AG09309 (cell line): ENCODE results near the gene GFOD1.

Experiments
- DNase-seq: peaks from one replicate; pipeline ENCODE4 v3.0.0-alpha.2; 2010; ENCODE audit warnings: low read depth
- H3K4me3 ChIP-seq: 2 replicates; pipeline ENCODE4 v1.5.1; 2011; ENCODE audit warnings: mild to moderate bottlenecking, low read depth, low read length, moderate library complexity; ENCODE audit not compliant: control insufficient read depth
- TF ChIP-seq, protein P1 (sequence below): IDR thresholded peaks from 2 replicates; pipeline ENCODE4 v1.5.1; 2011; ENCODE audit warnings: mild to moderate bottlenecking, low read depth, low read length, inconsistent platforms; ENCODE audit not compliant: insufficient read depth, control insufficient read depth; ENCODE audit errors: missing control alignments

The GFOD1 gene

DNA sequence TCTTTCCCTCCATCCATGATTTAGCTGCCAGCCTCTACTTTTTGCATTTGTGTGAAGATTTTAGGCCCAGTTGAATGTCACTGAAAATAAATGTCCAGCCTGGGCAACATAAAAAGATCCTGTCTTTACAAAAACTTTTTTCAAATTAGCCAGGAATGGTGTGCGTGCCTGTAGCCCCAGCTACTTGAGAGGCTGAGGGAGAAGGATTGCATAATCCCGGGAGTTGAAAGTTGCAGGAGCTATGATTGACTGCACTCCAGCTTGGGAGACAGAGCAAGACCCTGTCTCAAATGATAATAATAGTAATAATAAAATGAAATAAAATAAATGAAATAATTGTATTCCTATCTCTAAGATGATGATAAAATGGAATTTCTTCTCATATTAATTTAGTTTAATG is 5.0 kb upstream of the GFOD1 start:
- TF ChIP-seq, protein P1, sequence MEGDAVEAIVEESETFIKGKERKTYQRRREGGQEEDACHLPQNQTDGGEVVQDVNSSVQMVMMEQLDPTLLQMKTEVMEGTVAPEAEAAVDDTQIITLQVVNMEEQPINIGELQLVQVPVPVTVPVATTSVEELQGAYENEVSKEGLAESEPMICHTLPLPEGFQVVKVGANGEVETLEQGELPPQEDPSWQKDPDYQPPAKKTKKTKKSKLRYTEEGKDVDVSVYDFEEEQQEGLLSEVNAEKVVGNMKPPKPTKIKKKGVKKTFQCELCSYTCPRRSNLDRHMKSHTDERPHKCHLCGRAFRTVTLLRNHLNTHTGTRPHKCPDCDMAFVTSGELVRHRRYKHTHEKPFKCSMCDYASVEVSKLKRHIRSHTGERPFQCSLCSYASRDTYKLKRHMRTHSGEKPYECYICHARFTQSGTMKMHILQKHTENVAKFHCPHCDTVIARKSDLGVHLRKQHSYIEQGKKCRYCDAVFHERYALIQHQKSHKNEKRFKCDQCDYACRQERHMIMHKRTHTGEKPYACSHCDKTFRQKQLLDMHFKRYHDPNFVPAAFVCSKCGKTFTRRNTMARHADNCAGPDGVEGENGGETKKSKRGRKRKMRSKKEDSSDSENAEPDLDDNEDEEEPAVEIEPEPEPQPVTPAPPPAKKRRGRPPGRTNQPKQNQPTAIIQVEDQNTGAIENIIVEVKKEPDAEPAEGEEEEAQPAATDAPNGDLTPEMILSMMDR: no peak
- DNase-seq: no peak
- H3K4me3 ChIP-seq: no peak overlapping the region

DNA sequence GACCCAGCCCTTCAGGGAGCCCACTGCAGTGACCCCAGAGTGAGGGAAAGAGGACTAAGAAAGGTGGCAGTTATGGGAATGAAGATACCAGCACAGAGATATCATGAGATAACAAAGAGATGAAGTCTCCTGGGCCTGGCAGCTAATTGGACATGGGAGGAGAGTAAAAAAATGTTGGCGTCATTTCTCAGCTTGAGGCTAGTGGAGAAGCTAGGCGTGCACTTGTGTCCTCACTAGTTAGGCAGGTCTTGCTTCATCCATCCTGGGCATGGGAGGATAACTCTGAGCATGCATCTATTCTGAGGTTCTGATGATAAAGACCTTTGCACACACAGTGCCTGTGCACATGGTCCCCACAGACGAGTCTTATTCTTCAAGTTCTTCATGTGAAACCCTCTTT is 4.1 kb upstream of the GFOD1 start:
- no peak overlapping the region for H3K4me3 ChIP-seq
- TF ChIP-seq, protein P1: no peak
- DNase-seq: no peak

DNA sequence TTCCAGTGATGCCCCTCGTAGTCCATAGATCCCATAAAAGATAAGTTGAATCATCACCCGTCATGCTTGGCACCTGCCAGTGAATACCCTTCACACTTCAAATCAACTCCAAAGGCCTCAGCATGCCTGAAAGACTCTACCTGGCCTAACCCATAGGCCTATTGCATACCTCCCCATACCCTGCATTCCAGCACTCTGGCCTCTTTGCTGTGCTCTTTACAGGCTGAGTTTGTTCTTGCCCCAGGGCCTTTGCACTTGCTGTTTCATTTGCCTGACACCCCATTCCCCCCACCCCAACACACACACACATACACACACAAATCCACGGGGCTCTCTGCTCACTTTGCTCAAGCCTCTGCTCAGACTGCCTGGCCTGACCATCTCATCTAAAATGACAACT is 3.0 kb upstream of the GFOD1 start:
- H3K4me3 ChIP-seq: no peak overlapping the region
- no peak for DNase-seq
- TF ChIP-seq, protein P1: no peak

DNA sequence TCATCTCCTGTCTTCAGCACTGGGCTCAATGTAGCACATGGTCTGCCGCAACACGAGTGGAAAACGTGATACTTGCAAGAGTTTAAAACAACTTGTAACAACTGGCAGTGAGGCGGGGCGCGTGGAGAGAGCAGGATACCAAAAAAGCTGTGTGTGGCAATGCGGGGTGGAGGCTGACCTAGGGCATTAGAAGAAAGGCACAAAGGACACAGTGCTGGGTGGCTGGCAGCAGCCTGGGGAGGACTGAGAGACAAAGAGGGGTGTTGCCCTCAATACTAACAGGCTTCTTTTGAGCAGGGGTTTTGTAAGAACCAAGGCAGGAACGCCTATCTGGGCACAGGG is 1.5 kb upstream of the GFOD1 start:
- no peak overlapping the region for H3K4me3 ChIP-seq
- no peak for DNase-seq
- TF ChIP-seq, protein P1: no peak

DNA sequence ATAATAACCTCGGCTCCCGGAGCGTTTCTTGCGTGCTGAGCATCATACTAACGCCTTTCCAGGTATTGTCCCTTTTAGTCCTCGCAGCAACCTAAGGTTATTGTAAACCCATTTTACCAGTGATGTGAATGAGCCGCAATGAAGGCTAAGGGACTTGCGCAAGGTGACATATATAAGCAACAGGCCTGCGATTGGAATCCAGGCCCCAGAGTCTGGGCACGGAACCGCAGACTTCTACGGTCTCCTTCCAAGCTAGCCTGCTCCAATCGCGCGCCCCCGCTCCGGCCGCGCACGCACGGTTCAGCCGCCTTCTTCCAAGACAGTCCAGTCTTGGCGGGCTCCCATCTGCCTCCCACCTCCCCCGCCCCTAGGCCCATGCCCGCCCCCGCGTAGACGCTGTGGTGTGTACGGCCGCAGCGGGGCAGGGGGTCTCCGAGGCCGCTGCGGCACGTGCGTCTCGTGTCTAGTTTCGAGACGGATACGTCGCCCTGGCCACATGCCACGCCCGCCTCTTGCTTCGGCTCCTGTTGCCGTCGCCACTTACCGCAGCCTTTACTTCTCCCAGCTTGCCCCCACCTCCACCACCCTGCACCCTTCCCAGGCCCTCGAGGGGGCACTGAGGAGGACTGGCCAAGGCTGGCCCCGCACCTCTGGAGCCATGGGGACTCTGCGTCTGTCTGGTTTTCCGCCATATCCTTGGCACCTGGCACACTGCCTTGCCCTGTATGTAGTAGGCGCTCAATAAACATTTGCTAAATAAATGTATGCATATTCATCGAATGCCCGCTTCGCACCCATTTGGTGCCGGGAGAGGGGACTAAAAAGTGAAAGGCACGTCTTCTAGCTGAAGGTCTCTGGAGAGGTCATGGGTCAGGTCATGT is 855 bp upstream of the GFOD1 start:
- peak overlapping the region; percentile 42 for H3K4me3 ChIP-seq
- no peak for DNase-seq
- TF ChIP-seq, protein P1: no peak

DNA sequence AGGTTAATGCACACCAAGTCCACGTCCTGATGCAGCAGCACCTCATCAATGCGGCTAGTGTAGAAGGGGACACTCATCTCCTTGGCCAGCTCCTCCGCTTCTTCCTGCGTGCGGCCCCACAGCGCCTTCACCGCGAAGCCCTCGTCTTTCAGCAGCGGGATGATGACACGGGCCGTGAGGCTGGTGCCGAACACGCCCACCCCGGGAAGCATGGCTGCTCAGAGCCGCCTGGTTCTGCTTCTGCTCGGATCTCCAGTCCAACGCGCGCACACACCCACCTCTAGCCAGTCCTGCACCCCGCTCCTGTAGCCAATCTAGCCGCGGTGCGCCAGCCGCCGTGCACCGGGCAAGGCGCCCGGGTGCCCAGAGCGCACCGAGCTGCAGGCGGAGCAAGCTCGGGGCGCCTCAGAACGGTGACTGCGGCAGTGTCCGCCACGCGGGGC is 700 bp downstream of the GFOD1 start:
- H3K4me3 ChIP-seq: peak overlapping the region; percentile 74
- TF ChIP-seq, protein P1: no peak
- no peak for DNase-seq
